GM21576 (cell line): ENCODE results near the gene NF1.

Experiments
- ATAC-seq: cut with Tn5 transposase; IDR thresholded peaks from one replicate; pipeline ENCODE4 v1.9.1; 2021; ENCODE audit warnings: mild to moderate bottlenecking, moderate library complexity; ENCODE audit not compliant: unreplicated experiment

NF1 gene

DNA sequence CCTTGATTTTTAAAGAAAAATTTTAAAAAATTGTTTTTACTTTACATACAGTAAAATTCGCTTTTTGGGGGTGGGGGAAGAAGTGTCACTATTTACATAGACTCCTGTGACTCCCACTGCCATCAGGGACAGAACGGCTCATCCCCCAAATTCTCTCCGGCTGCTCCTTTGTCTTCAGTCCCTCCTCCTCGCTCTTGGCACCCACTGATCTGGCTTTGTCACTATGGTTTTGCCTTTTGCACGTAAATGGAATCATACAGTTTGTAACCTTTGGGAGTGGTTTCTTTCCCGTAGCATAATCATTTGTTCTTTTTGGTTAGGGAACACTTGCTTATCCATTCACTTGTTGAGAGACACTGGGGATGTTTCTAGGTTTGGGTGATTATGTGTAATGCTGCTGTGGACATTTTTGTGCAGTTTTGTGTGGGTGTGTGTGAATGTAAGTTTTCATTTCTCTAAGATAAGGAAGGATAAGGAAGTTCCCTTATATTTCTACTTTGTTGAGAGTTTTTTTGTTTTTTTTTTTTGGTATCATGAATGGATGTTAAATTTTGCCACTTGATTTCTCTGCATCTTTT is 324.1 kb downstream of the NF1 start:
- no peak for ATAC-seq

DNA sequence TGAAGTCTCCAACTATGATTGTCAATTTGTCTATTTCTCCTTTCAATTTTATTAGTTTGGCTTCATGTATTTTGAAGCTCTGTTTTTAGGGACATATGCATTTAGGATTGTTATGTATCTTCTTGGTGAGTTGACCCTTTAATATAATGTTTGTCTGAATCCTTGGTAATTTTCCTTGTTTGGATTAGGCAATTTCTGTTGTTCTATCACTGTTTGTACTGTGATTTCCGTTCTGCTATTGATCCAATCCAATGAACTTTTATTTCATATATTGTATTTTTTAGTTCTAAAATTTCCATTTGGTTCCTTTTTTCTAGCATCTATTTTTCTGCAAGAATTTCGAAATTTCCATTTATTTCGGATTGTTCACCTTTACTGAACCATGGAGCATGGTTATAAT is 327.7 kb downstream of the NF1 start:
- no peak for ATAC-seq

DNA sequence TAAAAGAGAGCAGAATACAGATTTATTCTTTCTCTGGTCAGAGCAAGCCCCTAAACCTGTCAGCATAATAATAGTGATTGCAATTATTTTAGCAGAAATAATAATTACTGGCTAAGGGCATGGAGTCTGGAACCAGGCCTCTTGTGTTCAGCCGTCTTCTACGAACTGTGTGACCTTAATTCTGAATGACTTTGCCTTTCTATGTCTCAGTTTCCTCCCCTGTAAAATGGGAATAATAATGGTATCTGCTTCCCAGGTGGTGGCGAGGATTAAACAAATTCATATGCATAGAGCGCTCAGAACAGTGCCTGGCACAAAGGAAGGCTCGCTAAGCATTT is 330.1 kb downstream of the NF1 start:
- no peak for ATAC-seq

DNA sequence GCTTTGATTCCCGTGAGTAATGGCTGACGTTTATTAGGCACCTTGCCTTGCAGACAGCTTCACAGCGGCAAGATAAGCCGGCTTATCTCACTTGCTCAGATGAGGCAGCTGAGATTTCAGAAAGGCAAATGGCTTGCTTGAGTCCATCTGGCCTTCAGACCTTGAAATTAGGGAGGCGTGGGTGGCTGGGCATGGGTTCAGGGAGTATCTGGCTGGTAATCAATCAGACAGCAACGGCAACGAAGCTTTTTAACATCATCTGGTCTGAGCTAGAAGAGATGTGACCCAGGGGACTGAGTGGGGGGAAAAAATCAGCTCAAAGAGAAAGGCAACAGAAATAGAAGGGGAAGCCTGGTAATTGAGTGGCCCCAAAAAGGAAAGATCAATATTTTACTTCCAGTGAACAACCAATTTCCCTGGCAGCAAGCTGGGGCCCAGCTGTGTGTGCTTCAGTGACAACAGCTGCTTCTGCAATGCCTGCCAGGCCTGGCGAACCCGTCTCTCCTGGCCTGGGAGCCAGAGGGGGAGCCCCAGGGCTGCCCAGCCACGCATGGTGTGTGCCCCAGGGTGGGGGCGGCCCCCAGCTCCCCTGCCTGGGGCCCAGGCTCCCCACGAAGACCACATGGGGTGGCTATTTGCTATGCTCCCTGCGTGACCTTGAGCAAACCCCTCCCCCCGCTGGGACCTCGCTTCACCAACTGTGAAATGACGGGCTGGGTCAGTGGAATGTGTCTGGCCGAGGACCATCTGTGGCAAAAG is 330.7 kb downstream of the NF1 start:
- no peak for ATAC-seq
